SIG-M5 treated with dmso at 0.1 percent for 504 hours (cell line): Measurements from ENCODE around the gene ZNF658.
"Not testable (repeated sequence)": the region's sequence is repeated elsewhere in the genome, so short reads cannot be mapped to it uniquely, and the experiment has no call there.

Source experiments
- DNase-seq: peaks from one replicate; lab custom pipeline; 2025; ENCODE audit not compliant: unreplicated experiment; lab: John Stamatoyannopoulos, UW

ZNF658 gene

DNA sequence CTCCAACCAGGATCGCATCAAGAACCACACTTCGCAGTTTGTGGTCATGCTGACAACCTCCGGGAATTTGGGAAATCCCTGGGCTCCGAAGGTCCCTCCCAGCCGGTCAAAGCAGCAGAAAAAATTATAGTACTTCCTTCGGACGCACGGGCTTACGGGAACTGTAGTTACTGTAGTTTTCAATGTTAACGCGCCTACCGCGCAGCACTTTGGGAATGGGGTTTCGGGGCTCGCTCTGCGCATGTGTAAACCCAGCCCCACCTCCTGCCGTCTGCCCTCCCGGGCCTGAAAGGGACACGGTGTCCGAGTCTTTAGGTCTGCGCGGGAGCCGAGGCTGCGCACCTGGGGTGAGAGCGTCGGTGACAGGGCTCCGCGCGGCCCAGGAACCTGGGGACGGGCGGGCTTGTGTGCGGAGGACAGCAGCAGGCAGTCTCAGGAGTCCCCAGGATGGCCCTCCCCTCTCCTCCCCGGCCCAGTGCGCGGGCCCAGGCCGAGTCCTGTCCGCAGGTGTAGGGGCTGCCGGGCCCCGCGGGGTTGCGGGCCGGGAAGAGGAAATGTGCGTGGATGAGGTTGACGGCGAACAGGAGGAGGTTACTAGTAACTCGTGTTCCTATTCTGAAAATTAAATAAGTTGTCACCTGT is at the start of gene ZNF658:
ZNF658 (plus strand) TSS at position 236 of the 642 bp plus-strand sequence. CDS start 2,837 bp downstream, outside the sequence.
- DNase-seq = not testable (repeated sequence)

DNA sequence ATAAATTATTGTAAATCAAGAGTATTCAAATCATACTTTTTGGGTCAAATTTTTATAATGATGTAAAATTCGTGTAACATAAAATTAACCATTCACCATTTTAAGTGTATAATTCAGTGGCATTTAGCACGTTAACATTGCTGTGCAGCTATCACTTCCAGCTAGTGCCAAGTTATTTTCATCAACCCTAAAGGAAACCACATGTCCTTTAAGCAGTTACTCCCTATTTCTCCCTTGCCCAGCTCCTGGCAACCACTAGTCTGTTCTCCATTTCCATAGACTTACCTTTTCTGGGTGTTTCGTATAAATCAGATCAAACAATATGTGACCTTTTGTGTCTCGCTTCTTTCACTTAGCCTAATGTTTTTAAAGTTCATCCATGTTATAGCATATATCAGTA is 38.8 kb upstream of the ZNF658 start:
- not testable (repeated sequence) for DNase-seq

DNA sequence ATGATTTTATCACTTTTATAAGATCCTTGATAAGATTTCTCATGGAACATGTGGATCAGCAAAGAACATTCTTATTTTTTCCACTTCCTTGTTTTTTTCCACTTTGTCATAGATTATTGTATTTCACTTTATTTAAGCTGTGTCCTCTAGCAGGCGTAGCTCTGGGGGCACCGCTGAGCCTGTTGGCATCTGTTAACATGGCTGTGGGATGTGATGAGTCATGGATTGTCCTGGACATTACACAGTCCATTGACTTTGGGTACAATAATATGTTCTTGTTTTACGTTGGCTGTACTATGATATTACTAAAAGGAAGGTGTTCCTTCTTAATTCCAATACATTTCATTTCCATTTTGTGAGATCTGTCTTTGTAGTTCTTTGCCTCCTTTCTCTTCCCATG is 31.9 kb upstream of the ZNF658 start:
- DNase-seq = not testable (repeated sequence)

DNA sequence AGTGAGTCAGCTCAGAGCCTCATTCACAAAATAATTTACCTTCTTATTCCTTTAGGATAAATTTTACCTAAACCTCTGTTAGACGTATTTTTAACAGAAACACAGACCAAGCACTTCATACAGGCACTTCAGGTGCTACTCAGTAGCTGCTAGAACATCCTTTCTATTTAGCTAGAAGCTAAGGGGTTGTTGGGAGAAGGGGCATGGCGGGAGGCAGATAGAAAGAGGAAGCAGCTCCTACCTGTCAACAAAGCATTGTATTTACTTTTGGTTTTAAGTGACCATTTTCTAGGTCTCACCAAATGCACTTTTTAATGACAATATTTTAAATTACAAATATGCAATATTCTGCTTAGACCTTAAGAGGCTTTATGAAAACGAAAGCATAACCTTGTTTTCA is 19.9 kb upstream of the ZNF658 start:
- not testable (repeated sequence) for DNase-seq

DNA sequence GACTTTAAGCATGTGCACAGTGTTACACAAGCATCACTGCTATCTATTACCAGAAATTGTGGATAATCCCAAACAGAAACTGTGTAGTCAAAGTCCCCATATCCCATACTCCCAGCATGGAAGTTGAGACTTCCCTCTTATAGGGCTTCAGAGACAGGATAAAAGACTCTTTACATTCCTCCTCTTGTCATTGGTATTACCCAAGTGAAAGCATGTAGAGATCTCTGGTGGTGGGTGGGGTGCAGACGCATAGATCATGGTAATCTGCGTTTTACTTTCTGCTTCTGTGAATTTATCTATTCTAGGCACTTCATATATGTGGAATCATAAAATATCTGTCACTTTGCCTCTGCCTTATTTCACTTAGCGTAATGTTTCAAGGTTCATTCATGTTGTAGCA is 18.7 kb upstream of the ZNF658 start:
- DNase-seq = not testable (repeated sequence)

DNA sequence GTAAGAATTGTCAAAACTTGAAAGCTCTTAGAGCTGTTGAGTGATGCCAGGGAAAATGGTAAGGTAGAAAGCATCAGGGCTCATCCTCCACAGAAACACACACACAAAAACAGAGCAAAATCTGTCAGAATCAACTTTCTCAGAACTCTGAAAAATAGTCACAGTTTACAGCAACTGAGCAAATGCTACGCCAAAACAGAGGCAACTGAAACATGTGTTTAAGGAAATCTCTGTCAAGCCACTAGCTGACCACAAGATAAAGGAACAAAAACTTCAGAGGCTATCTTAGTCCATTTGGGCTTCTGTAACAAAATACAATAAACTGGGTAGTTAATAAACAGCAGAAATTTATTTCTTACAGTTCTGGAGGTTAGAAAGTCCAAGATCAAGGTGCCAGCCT is 10.2 kb upstream of the ZNF658 start:
- not testable (repeated sequence) for DNase-seq

DNA sequence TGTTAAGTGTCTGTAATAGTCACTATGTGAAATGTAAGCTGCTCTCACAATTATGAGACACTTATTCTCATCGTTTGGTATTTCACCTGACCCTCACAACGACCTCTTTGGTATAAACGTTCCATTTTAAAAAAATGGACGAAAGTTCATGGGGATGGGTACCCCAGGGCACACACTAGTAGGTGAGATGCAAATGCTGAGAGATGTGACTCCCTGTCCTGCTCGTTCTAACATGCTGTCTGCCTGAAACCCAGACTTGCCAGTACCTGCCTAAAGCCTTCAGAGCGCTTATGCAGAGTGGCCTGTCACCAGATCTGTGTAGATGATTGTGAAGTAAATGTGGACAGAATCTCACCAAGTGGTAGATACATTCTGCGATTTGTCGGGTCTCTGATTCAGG is 616 bp downstream of the ZNF658 start:
- DNase-seq = not testable (repeated sequence)

DNA sequence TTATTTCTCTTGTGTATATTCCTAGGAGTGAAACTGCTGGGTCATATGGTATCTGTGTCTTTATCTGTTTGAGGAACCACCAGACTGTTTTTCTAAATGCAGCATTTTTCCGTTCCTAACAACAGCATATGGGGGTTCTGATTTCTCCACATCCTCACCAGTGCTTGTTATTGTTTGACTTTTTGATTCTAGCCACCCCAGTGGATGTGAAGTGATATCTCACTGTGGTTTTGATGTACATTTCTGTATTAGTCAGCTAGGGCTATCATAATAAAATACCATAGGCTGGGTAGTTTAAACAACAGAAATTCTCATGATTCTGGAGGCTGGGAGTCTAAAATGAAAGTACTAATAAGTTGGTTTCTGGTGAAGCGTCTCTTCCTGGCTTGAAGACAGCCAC is 9.0 kb downstream of the ZNF658 start:
- DNase-seq = not testable (repeated sequence)

DNA sequence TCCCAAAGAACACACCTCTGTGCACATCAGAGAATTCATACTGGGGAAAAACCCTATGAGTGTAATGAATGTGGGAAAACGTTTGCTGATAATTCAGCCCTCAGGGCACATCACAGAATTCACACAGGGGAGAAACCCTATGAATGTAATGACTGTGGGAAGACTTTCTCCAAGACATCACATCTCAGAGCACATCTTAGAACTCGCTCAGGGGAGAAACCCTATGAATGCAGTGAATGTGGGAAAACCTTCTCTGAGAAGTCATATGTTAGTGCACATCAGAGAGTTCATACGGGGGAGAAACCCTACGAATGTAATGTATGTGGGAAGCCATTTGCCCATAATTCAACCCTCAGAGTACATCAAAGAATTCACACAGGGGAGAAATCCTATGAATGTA is 19.5 kb downstream of the ZNF658 start:
- not testable (repeated sequence) for DNase-seq

DNA sequence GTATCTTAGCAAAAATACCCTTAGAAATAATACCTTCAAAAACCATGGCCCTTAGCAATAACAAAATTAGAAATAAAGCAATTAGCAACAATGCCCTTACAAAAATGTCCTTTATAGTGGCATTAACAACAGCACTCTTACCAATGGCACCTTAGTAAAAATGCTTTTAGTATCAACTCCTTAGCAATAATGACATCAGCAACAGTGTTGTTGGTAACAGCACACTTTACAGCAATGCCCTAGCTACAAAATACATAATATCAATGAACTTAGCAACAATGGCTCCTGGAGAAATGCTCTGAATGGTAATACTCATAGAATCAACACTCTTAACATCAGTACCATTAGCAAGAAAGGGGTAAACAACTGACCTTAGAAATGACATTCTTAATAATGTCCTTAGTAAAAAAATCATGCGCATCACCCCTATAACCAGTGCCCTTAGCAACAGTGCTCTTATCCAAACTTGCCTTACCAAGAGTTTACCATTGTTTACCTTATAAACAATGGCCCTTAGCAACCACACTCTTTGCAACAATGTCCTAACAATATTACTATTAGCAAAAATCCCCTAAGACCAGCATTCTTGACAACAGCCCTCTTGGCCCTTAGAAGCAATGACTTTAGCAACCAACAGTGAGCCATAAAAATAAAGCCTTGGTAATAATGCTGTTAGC is 35.8 kb downstream of the ZNF658 start:
- DNase-seq = not testable (repeated sequence)

DNA sequence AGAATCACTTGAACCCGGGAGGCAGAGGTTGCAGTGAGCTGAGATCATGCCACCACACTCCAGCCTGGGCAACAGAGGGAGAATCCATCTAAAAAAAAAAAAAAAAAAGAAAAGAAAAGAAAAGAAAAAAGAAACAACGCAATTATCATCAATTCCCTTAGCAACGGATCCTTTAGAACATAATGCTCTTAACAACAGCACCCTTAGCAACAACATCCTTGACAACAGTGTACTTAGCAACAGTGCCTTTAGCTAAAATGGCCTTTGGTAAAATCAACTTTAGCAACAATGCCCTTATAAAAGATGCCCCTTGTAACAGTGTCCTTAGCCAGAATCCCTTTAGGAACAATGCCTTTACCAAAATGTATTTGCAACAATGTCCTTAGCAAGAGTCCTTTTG is 37.1 kb downstream of the ZNF658 start:
- not testable (repeated sequence) for DNase-seq

DNA sequence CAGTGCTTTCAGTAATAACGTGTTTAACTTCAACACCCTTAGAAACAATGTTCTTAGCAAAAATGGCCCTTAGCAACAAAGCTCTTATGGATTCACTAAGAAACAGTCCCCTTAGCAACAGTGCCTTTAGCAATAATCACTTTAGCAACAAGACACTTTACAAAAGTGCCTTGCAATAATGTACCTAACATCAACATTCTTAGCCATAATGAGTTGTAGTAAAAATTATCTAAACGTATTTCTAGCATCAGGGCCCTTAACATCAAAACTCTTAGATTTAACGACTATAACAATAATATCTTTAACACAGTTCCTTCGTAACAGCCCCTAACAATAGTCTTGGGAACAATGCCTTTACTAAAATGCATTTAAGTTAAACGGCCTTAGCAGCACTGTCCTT is 37.8 kb downstream of the ZNF658 start:
- not testable (repeated sequence) for DNase-seq

DNA sequence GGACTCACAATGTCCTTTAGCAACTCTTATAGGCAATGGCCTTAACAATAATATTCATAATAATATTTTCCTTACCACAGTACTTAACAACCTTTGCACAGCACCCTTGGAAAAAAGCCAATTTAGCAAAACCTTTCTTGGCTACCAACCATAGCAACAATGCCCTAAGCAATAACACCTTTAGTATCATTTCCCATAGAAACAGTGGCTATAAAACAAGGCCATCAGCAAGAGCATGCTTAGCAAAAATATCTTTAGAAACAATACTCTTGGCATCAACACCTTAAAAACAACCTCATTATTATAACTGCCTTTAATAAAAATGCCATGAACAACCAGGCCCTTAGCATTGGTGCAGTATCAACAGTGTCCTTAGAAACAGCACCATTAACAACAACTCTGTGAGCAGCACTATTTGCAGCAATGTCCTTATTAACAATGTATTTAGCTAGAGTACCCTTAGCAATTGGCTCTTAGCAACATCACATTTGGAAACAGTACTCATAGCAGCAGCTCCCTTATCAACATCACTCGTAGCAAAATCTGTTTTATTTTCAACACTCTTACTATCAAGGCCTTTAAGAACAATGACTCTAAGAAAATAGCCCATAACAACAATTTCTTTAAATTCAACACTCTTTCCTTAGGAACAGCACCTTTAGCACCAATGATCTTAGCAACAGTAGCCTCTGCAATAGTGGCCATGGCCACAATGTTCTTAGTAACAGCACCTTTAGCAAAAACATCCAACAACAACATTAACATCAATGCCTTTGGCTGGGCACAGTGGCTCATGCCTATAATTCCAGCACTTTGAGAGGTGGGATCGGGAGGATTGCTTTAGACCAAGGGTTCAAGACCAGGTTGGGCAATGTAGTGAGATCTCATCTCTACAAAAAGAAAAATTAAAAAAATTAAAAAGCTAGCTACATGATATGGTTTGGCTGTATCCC is 39.6 kb downstream of the ZNF658 start:
- DNase-seq = not testable (repeated sequence)

DNA sequence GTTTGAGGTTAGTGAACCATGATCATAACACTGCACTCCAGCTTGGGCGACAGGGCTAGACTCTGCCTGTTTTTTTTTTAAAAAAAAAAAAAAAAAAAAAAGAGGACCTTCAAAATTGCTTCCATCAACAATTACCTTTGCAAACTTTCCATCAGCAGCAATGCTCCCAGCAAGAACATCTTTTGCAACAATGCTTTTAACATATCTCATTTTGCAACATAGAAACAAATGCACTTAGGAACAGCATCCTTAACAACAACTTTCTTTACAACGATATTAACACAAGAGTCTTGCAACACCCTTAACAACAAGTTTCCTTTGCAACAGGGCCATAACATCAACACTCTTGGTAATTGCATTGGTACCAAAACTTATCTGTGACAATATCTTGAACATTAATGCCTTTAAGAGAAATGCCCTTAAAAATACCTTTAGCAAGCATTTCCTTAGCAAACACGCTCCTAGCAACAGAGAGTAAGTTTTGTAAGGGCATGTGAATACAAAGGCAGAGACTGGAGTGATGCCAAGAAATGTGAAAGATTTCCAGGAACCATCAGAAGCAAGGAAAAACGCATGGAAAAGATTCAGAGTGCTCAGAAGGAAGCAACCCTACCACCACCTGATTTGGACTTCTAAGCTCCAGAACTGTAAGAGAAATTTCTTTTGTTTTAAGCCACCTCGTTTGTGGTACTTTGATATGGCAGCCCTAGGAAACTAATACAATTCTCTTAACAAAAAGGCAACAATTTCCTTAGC is 42.1 kb downstream of the ZNF658 start:
- DNase-seq = not testable (repeated sequence)

DNA sequence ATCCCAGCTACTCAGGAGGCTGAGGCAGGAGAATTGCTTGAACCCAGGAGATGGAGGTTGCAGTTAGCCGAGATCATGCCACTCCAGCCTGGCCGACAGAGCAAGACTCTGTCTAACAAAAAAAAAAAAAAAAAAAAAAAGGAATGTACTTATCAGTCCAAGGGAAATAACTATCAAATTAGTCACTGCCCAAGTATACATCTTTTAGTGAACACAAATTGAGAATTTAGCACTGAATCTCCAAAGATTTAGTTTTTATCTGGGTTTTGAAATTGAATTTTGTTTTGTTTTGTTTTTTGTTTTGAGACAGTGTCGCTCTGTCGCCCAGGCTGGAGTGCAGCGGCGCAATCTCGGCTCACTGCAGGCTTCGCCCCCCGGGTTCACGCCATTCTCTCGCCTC is 52.1 kb downstream of the ZNF658 start:
- DNase-seq = not testable (repeated sequence)
